ENCODE data around the gene SAMD8.

SAMD8 gene

GRCh38 chr10:75107756-75108683, 3.4 kb upstream of the SAMD8 start:
- no peak for TF ChIP-seq CTCF (IDR thresholded peaks at IDR 0.05)

GRCh38 chr10:75108684-75109458, 2.6 kb upstream of the SAMD8 start:
- Mint-ChIP-seq H3K4me1 (peaks cover 49% of the 10 kb centered on the region), H3K27ac (peak overlapping the region; percentile 58), H3K27me3 (ENCODE audit: low read depth, poor library complexity) (peaks cover 4% of the 10 kb centered on the region), H3K9me3 (no peaks in the 10 kb centered on the region), H3K4me3 (peak overlapping the region; percentile 97), H3K36me3 (ENCODE audit: low read depth) (no peaks in the 10 kb centered on the region)
- peak; percentile 75 for DNase-seq
- TF ChIP-seq CTCF (IDR thresholded peaks at IDR 0.05), result peak; percentile 71

More at GRCh38 chr10:75107756-75108683, 3.4 kb upstream of the SAMD8 start:
- DNase-seq, result no peak
- peak overlapping the region; percentile 87 for H3K27ac Mint-ChIP-seq
- no peaks in the 10 kb centered on the region for H3K9me3 Mint-ChIP-seq
- H3K36me3 Mint-ChIP-seq (ENCODE audit: low read depth), result no peaks in the 10 kb centered on the region
- H3K4me1 Mint-ChIP-seq, result peaks cover 44% of the 10 kb centered on the region
- peaks cover 4% of the 10 kb centered on the region for H3K27me3 Mint-ChIP-seq (ENCODE audit: low read depth, poor library complexity)
- no peak overlapping the region for H3K4me3 Mint-ChIP-seq

GRCh38 chr10:75109459-75109778, 2.0 kb upstream of the SAMD8 start:
- H3K4me3 Mint-ChIP-seq, result peak overlapping the region; percentile 97
- DNase-seq, result no peak
- TF ChIP-seq CTCF (IDR thresholded peaks at IDR 0.05), result no peak
- H3K4me1 Mint-ChIP-seq, result peaks cover 49% of the 10 kb centered on the region
- H3K36me3 Mint-ChIP-seq (ENCODE audit: low read depth), result no peaks in the 10 kb centered on the region
- H3K27ac Mint-ChIP-seq, result peak overlapping the region; percentile 71
- H3K27me3 Mint-ChIP-seq (ENCODE audit: low read depth, poor library complexity), result peaks cover 4% of the 10 kb centered on the region
- H3K9me3 Mint-ChIP-seq, result no peaks in the 10 kb centered on the region

GRCh38 chr10:75110006-75110632, 1.3 kb upstream of the SAMD8 start:
- peaks cover 4% of the 10 kb centered on the region for H3K27me3 Mint-ChIP-seq (ENCODE audit: low read depth, poor library complexity)
- no peak for TF ChIP-seq CTCF (IDR thresholded peaks at IDR 0.05)
- peak overlapping the region; percentile 97 for H3K4me3 Mint-ChIP-seq
- peaks cover 54% of the 10 kb centered on the region for H3K4me1 Mint-ChIP-seq
- H3K27ac Mint-ChIP-seq, result peak overlapping the region; percentile 87
- no peaks in the 10 kb centered on the region for H3K36me3 Mint-ChIP-seq (ENCODE audit: low read depth)
- no peak for DNase-seq
- H3K9me3 Mint-ChIP-seq, result no peaks in the 10 kb centered on the region

GRCh38 chr10:75111907-75112679, 637 bp downstream of the SAMD8 start:
- DNase-seq, result peak; percentile 55

More at GRCh38 chr10:75111907-75112679, 637 bp downstream of the SAMD8 start:
- TF ChIP-seq CTCF (IDR thresholded peaks at IDR 0.05), result no peak
- H3K27me3 Mint-ChIP-seq (ENCODE audit: low read depth, poor library complexity), result peaks cover 4% of the 10 kb centered on the region
- H3K4me3 Mint-ChIP-seq, result peak overlapping the region; percentile 97
- H3K4me1 Mint-ChIP-seq, result peaks cover 47% of the 10 kb centered on the region
- no peaks in the 10 kb centered on the region for H3K9me3 Mint-ChIP-seq
- peaks cover 5% of the 10 kb centered on the region for H3K36me3 Mint-ChIP-seq (ENCODE audit: low read depth)
- peak overlapping the region; percentile 99 for H3K27ac Mint-ChIP-seq
